Vagina (tissue), 2 donors: Measurements from ENCODE around the gene PTPRG. TPM values are rescaled to one million over a fixed set of nuclear protein-coding genes. Genes with fewer than 3 reads are reported as not detected.

ENCODE experiments used
- DNase-seq, 2 donors: peaks; one replicate each; pipeline ENCODE4 v3.0.0-alpha.2; 2017; ENCODE audit errors: extremely low spot score in 2 of 2
- H3K27ac ChIP-seq: fragments of 200-600 bp; sonication (generic); one replicate; pipeline ENCODE4 v1.5.1; 2019
- H3K27me3 ChIP-seq: fragments of 200-600 bp; sonication (generic); one replicate; pipeline ENCODE4 v1.5.1; 2019
- H3K36me3 ChIP-seq, 2 donors: fragments of 200-600 bp; sonication (generic); one replicate each; pipeline ENCODE4 v1.5.1; 2017 to 2019
- H3K4me1 ChIP-seq: fragments of 200-600 bp; sonication (generic); one replicate; pipeline ENCODE4 v1.5.1; 2019
- H3K4me3 ChIP-seq, 2 donors: fragments of 200-600 bp; sonication (generic); 1 replicate in 1 of 2; 2 replicates in 1 of 2; pipeline ENCODE4 v1.5.1; 2016 to 2019
- H3K9me3 ChIP-seq: fragments of 200-600 bp; sonication (generic); one replicate; pipeline ENCODE4 v1.5.1; 2019
- CTCF ChIP-seq, 3 experiments: fragments of 450-650 bp in 2 of 3; fragments of 200-600 bp in 1 of 3; sonication (generic) in 1 of 3; IDR thresholded peaks; one replicate each; pipeline ENCODE4 v1.5.1; 2017 to 2019; ENCODE audit warnings: antibody characterized with exemption in 3 of 3, mild to moderate bottlenecking in 2 of 3, moderate library complexity in 2 of 3
- POLR2A ChIP-seq, 2 donors: fragments of 450-650 bp; IDR thresholded peaks; one replicate each; pipeline ENCODE4 v1.6.1; 2017; ENCODE audit warnings: antibody characterized with exemption in 2 of 2, mild to moderate bottlenecking in 2 of 2, moderate library complexity in 2 of 2
- POLR2AphosphoS5 ChIP-seq, 2 donors: sonication (generic); formaldehyde crosslinking; IDR thresholded peaks; one replicate each; pipeline ENCODE4 v1.9.0; 2017; ENCODE audit warnings: antibody characterized with exemption in 2 of 2, mild to moderate bottlenecking in 2 of 2, low read depth in 1 of 2; ENCODE audit not compliant: insufficient read depth in 1 of 2
- intact Hi-C: fragments of 100-400 bp; cut with DNase I; formaldehyde crosslinking; loops from one replicate; pipeline ENCODE4 v1.15.1; 2023
- total RNA-seq: library from RNA; depleted of rRNA; stranded (reverse); fragments of >200 nt; gene quantifications from one replicate; pipeline ENCODE4 v1.2.3, GENCODE V29; 2016

The PTPRG gene
- total RNA-seq, 1 donor from 2014 or later, result 47.6 TPM

GRCh38 chr3:62013951-62014350, 452.6 kb downstream of the PTPRG start:
- Histone ChIP-seq H3K9me3 (no peaks in the 10 kb centered on the region), H3K27ac (no peak overlapping the region), H3K4me1 (no peaks in the 10 kb centered on the region), H3K36me3 (no peaks in the 10 kb centered on the region), H3K4me3 (no peak overlapping the region), H3K27me3 (no peaks in the 10 kb centered on the region)
- no peak for DNase-seq
- TF ChIP-seq CTCF (IDR thresholded peaks at IDR 0.05), result no peak
- no peak for TF ChIP-seq POLR2AphosphoS5 (IDR thresholded peaks at IDR 0.05; ENCODE audit: insufficient read depth in 1 of 2, low read depth in 1 of 2)
- TF ChIP-seq POLR2A (IDR thresholded peaks at IDR 0.05), result no peak
- intact Hi-C loops, result no loop called here

DNA sequence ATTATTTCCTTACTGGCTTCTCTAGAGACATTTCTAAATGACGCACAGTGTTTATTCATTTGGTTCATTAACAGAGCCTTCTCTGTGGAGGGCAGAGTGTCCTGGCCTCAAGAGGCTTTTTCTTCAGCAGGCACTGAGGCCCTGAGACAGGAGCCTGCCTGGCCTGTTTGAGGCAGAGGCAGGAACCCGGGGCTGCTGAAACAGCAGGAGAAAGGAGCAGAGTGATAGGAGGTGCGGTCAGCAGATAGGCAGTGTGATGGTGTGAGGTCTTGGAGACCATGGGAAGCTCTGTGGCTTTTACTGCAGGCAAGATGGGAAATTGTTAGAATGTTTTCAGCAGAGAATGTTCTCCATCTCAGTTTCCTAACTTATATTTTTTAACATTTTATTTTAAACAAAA, 453.7 kb downstream of the PTPRG start:
- Histone ChIP-seq H3K36me3 (no peaks in the 10 kb centered on the region), H3K27ac (no peak overlapping the region), H3K4me3 (no peak overlapping the region), H3K4me1 (no peaks in the 10 kb centered on the region), H3K27me3 (no peaks in the 10 kb centered on the region), H3K9me3 (no peaks in the 10 kb centered on the region)
- no peak for TF ChIP-seq CTCF (IDR thresholded peaks at IDR 0.05)
- TF ChIP-seq POLR2A (IDR thresholded peaks at IDR 0.05), result no peak
- no peak for TF ChIP-seq POLR2AphosphoS5 (IDR thresholded peaks at IDR 0.05; ENCODE audit: insufficient read depth in 1 of 2, low read depth in 1 of 2)
- no peak for DNase-seq
- intact Hi-C loops, result no loop called here

- no peak for DNase-seq
- Histone ChIP-seq H3K27me3 (no peaks in the 10 kb centered on the region), H3K36me3 (no peaks in the 10 kb centered on the region), H3K4me3 (no peak overlapping the region), H3K27ac (no peak overlapping the region), H3K9me3 (no peaks in the 10 kb centered on the region), H3K4me1 (no peaks in the 10 kb centered on the region)
- no peak for TF ChIP-seq POLR2AphosphoS5 (IDR thresholded peaks at IDR 0.05; ENCODE audit: insufficient read depth in 1 of 2, low read depth in 1 of 2)
- intact Hi-C loops, result no loop called here
Measured at GRCh38 chr3:62019906-62020305, 458.5 kb downstream of the PTPRG start.

- intact Hi-C loops, result no loop called here
- H3K27ac ChIP-seq, result no peak overlapping the region
- no peaks in the 10 kb centered on the region for H3K36me3 ChIP-seq
- H3K4me3 ChIP-seq, result no peak overlapping the region
- no peaks in the 10 kb centered on the region for H3K4me1 ChIP-seq
- DNase-seq, result no peak
- H3K27me3 ChIP-seq, result no peaks in the 10 kb centered on the region
- TF ChIP-seq POLR2AphosphoS5 (IDR thresholded peaks at IDR 0.05; ENCODE audit: insufficient read depth in 1 of 2, low read depth in 1 of 2), result no peak
- TF ChIP-seq CTCF (IDR thresholded peaks at IDR 0.05), result no peak
- TF ChIP-seq POLR2A (IDR thresholded peaks at IDR 0.05), result no peak
- H3K9me3 ChIP-seq, result no peaks in the 10 kb centered on the region
Measured at GRCh38 chr3:62020706-62021105, 459.3 kb downstream of the PTPRG start.

- intact Hi-C loops, result no loop called here
- H3K36me3 ChIP-seq, result no peaks in the 10 kb centered on the region
- no peak overlapping the region for H3K4me3 ChIP-seq
- no peaks in the 10 kb centered on the region for H3K9me3 ChIP-seq
- DNase-seq, result no peak
- no peaks in the 10 kb centered on the region for H3K27me3 ChIP-seq
- H3K27ac ChIP-seq, result no peak overlapping the region
- no peak for TF ChIP-seq CTCF (IDR thresholded peaks at IDR 0.05)
- TF ChIP-seq POLR2A (IDR thresholded peaks at IDR 0.05), result no peak
- TF ChIP-seq POLR2AphosphoS5 (IDR thresholded peaks at IDR 0.05; ENCODE audit: insufficient read depth in 1 of 2, low read depth in 1 of 2), result no peak
- H3K4me1 ChIP-seq, result no peaks in the 10 kb centered on the region
Measured at GRCh38 chr3:62022312-62022711, 460.9 kb downstream of the PTPRG start.

- Histone ChIP-seq H3K4me3 (no peak overlapping the region), H3K27ac (no peak overlapping the region), H3K36me3 (no peaks in the 10 kb centered on the region), H3K27me3 (no peaks in the 10 kb centered on the region), H3K4me1 (no peaks in the 10 kb centered on the region), H3K9me3 (no peaks in the 10 kb centered on the region)
- TF ChIP-seq CTCF (IDR thresholded peaks at IDR 0.05) (no peak), POLR2AphosphoS5 (IDR thresholded peaks at IDR 0.05; ENCODE audit: insufficient read depth in 1 of 2, low read depth in 1 of 2) (no peak), POLR2A (IDR thresholded peaks at IDR 0.05) (no peak)
- no peak for DNase-seq
- intact Hi-C loops, result no loop called here
Measured at GRCh38 chr3:62024882-62025281, 463.5 kb downstream of the PTPRG start.
